Naive thymus-derived CD4-positive, alpha-beta T cell (primary cell): Measurements from ENCODE around the gene XPOT. TPM values are rescaled to one million over a fixed set of nuclear protein-coding genes. Genes with fewer than 3 reads are reported as not detected.

ENCODE experiments used
- ATAC-seq: fragments of 150-1000 bp; cut with Tn5 transposase; 2 replicates; pipeline ENCODE4 v1.10.0; 2021; ENCODE audit warnings: mild to moderate bottlenecking, moderate library complexity
- CTCF ChIA-PET: fragments of 350-600 bp; sonication (Branson Sonifier 250); formaldehyde crosslinking; loops from one replicate; lab custom pipeline; 2021; ENCODE audit warnings: antibody characterized with exemption; lab: Charles Lee
- POLR2A ChIA-PET: fragments of 350-600 bp; sonication (Branson Sonifier 250); formaldehyde crosslinking; loops from one replicate; lab custom pipeline; 2021; ENCODE audit warnings: antibody characterized with exemption, inconsistent platforms; lab: Charles Lee
- DNase-seq, 9 donors: peaks; one replicate each; pipeline versions ENCODE4 v3.0.0 to v3.0.0-alpha.2; 2020 to 2022; ENCODE audit warnings: mixed read lengths in 1 of 9
- H3K27ac ChIP-seq: one replicate; pipeline ENCODE4 v1.7.0; 2013; ENCODE audit warnings: mild to moderate bottlenecking, low read depth, low read length, moderate library complexity
- H3K27me3 ChIP-seq, 2 donors: one replicate each; pipeline ENCODE4 v1.7.0; 2013; ENCODE audit warnings: low read length in 2 of 2, mild to moderate bottlenecking in 2 of 2, moderate library complexity in 2 of 2; ENCODE audit not compliant: control insufficient read depth in 2 of 2, insufficient read depth in 2 of 2
- H3K36me3 ChIP-seq, 3 experiments: 1 replicate in 2 of 3; 2 replicates in 1 of 3; pipeline ENCODE4 v1.7.0; 2013; ENCODE audit warnings: low read length in 3 of 3, mild to moderate bottlenecking in 3 of 3, moderate library complexity in 1 of 3; ENCODE audit not compliant: insufficient read depth in 3 of 3, control insufficient read depth in 2 of 3
- H3K4me1 ChIP-seq, 2 donors: one replicate each; pipeline ENCODE4 v1.7.0; 2013; ENCODE audit warnings: low read length in 2 of 2, mild to moderate bottlenecking in 2 of 2, moderate library complexity in 1 of 2; ENCODE audit not compliant: control insufficient read depth in 2 of 2, insufficient read depth in 2 of 2
- H3K4me3 ChIP-seq: 2 replicates; pipeline ENCODE4 v1.7.0; 2013; ENCODE audit warnings: mild to moderate bottlenecking, low read length
- H3K9me3 ChIP-seq, 3 experiments: 1 replicate in 2 of 3; 2 replicates in 1 of 3; pipeline ENCODE4 v1.7.0; 2013; ENCODE audit warnings: low read length in 3 of 3; ENCODE audit not compliant: control insufficient read depth in 2 of 3
- H3K27ac Mint-ChIP-seq, 9 donors: one replicate each; pipeline ENCODE4 v1.8.0; 2020 to 2022; ENCODE audit warnings: mixed read lengths in 9 of 9, mild to moderate bottlenecking in 8 of 9, moderate library complexity in 5 of 9, inconsistent platforms in 2 of 9
- H3K27me3 Mint-ChIP-seq, 5 donors: one replicate each; pipeline ENCODE4 v1.8.0; 2021 to 2022; ENCODE audit warnings: mixed read lengths in 5 of 5, mild to moderate bottlenecking in 1 of 5
- H3K36me3 Mint-ChIP-seq, 5 donors: one replicate each; pipeline ENCODE4 v1.8.0; 2020 to 2022; ENCODE audit warnings: mixed read lengths in 5 of 5, mild to moderate bottlenecking in 3 of 5, inconsistent platforms in 1 of 5
- H3K4me1 Mint-ChIP-seq, 7 donors: one replicate each; pipeline ENCODE4 v1.8.0; 2020 to 2022; ENCODE audit warnings: mixed read lengths in 7 of 7, mild to moderate bottlenecking in 3 of 7, inconsistent platforms in 1 of 7
- H3K4me3 Mint-ChIP-seq, 10 donors: one replicate each; pipeline ENCODE4 v1.8.0; 2020 to 2022; ENCODE audit warnings: mild to moderate bottlenecking in 10 of 10, mixed read lengths in 10 of 10, moderate library complexity in 6 of 10, inconsistent platforms in 2 of 10
- H3K9me3 Mint-ChIP-seq, 11 donors: one replicate each; pipeline ENCODE4 v1.8.0; 2020 to 2022; ENCODE audit warnings: mixed read lengths in 11 of 11, mild to moderate bottlenecking in 4 of 11, inconsistent platforms in 1 of 11, moderate library complexity in 1 of 11
- intact Hi-C, 2 donors: fragments of 100-400 bp; cut with micrococcal nuclease; formaldehyde crosslinking; loops; one replicate each; pipeline ENCODE4 v1.15.1; 2023
- polyA plus RNA-seq, 2 donors: library from polyadenylated mRNA; unstranded; fragments of 300-500 nt; fragmentation: Illumina TruSeq; gene quantifications; one replicate each; pipeline ENCODE4 v1.2.3, GENCODE V29; 2021
- total RNA-seq, 6 experiments: library from RNA in 5 of 6; stranded (reverse) in 5 of 6; gene quantifications; 1 replicate in 5 of 6; 2 replicates in 1 of 6; pipeline ENCODE4 v1.2.3 and lab custom pipeline; 2021 to 2026

The XPOT gene
- total and polyA plus RNA-seq, 7 experiments from 2014 or later, result 24.8 to 118 (median 56.0) TPM

DNA sequence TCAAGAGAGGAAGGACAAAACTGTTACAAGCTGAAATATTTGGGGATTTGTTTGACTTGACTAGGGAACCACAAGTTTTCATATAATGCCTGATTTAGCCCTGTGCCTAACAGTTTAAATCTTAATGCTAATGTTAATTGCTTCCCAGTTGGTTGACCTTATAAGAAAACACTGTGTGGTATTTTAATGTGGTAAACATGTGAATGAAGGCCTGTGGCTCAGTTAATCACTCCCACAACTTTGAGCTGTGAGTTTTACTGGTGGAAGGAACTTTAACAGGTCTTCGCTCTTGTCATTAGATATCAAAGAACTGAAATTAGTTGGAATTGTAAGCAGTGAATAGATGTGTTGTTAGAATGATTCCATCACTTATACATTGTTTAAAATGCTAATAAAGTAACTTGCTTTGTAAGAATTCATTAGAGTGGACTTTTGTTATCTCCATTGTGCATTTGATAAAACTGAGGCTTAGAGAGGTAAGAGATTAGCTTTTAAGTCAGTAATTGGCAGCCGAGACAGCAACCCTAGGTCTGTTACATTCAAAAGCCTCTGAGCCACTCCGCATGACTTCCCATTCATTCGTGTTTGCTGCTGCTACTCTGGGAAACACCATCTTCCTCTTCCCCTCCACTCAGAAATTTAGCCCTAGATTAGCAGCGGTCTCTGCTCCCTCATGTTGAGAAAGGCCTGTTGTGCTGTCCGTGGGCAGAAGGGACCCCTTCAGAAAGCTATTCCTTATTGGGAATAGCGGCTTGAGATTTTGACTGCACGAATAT lies 46.7 kb downstream of the XPOT start:
- ChIA-PET POLR2A (interaction anchor here (0.6 to 1.9 kb wide), 3 partner anchors 29 to 62 kb away, joined by 3 to 6 read pairs (median 3); no protein-coding TSS in a partner anchor), CTCF (no interaction called here)
- no peak overlapping the region for H3K27ac ChIP-seq
- Mint-ChIP-seq H3K4me3 (peak overlapping the region; percentile 87 to 99 (median 91)), H3K27me3 (no peaks in the 10 kb centered on the region), H3K36me3 (peaks cover 0 to 11% (median 3%) of the 10 kb centered on the region in 5 donors), H3K4me1 (peaks cover 19 to 58% (median 45%) of the 10 kb centered on the region in 7 donors), H3K9me3 (no peaks in the 10 kb centered on the region), H3K27ac (peak overlapping the region; percentile 63 to 95 (median 91))
- no peaks in the 10 kb centered on the region for H3K27me3 ChIP-seq
- intact Hi-C loops, result loop anchor here (1.0 to 10.0 kb wide), 7 partner anchors 8 to 1846 kb away; partner anchors contain the start of gene C12orf56 (in 1 of the 2)
- no peak for ATAC-seq
- no peaks in the 10 kb centered on the region for H3K9me3 ChIP-seq
- peaks cover 18 to 22% of the 10 kb centered on the region in 2 donors for H3K4me1 ChIP-seq
- peaks cover 0 to 8% (median 0%) of the 10 kb centered on the region in 3 experiments for H3K36me3 ChIP-seq
- no peak for DNase-seq
- H3K4me3 ChIP-seq, result no peak overlapping the region

- peaks cover 0 to 8% (median 0%) of the 10 kb centered on the region in 3 experiments for H3K36me3 ChIP-seq
- H3K27me3 ChIP-seq, result no peaks in the 10 kb centered on the region
- Mint-ChIP-seq H3K27me3 (no peaks in the 10 kb centered on the region), H3K4me3 (peak within 1 kb of the TSS; percentile 90 to 99 (median 94)), H3K4me1 (peaks cover 20 to 54% (median 41%) of the 10 kb centered on the region in 7 donors), H3K36me3 (peaks cover 0 to 6% (median under 1%) of the 10 kb centered on the region in 5 donors), H3K9me3 (no peaks in the 10 kb centered on the region), H3K27ac (peak within 1 kb of the TSS; percentile 86 to 95 (median 94))
- peak within 1 kb of the TSS; percentile 61 for H3K4me3 ChIP-seq
- intact Hi-C loops, result loop anchor here (1.0 to 10.0 kb wide), 13 partner anchors 7 to 1847 kb away; partner anchors contain the start of genes GNS (in 2 of the 2), KICS2 (in 2 of the 2), XPOT (in 2 of the 2) and C12orf56 (in 1 of the 2)
- ChIA-PET CTCF (no interaction called here), POLR2A (interaction anchor here (1.9 kb wide), 1 partner anchor 30 kb away, joined by 6 read pairs; no protein-coding TSS in a partner anchor)
- peak within 1 kb of the TSS; percentile 74 for H3K27ac ChIP-seq
- peak in 8 of 9 donors; percentile 21 to 80 (median 34) for DNase-seq
- no peaks in the 10 kb centered on the region for H3K9me3 ChIP-seq
- ATAC-seq, result peak; percentile 78
- H3K4me1 ChIP-seq, result peaks cover 19 to 24% of the 10 kb centered on the region in 2 donors
Observed at GRCh38 chr12:64451687-64452558, 47.7 kb downstream of the XPOT start, which contains the start of gene TBK1. Gene TBK1, plus strand, starts transcription at chr12:64452120. Its CDS starts 3,751 bp downstream, at chr12:64455871.

- Mint-ChIP-seq H3K4me1 (peaks cover 26 to 56% (median 47%) of the 10 kb centered on the region in 7 donors), H3K27me3 (no peaks in the 10 kb centered on the region), H3K27ac (peak overlapping the region; percentile 83 to 95 (median 93)), H3K9me3 (no peaks in the 10 kb centered on the region), H3K36me3 (peaks cover 0 to 13% (median 0%) of the 10 kb centered on the region in 5 donors), H3K4me3 (peak overlapping the region; percentile 85 to 96 (median 93))
- intact Hi-C loops, result loop anchor here (1.0 to 10.0 kb wide), 9 partner anchors 48 to 1848 kb away; partner anchors contain the start of genes GNS (in 2 of the 2), KICS2 (in 2 of the 2), XPOT (in 2 of the 2) and LEMD3 (in 1 of the 2)
- H3K36me3 ChIP-seq, result peaks cover 0 to 6% (median 0%) of the 10 kb centered on the region in 3 experiments
- DNase-seq (peak in 3 of 9 donors; percentile 11 to 17 (median 12)), ATAC-seq (peak; percentile 51)
- H3K4me1 ChIP-seq, result peaks cover 15 to 30% of the 10 kb centered on the region in 2 donors
- no peaks in the 10 kb centered on the region for H3K27me3 ChIP-seq
- ChIA-PET CTCF (interaction anchor here (0.6 kb wide), 1 partner anchor 61 kb away, joined by 3 read pairs; no protein-coding TSS in a partner anchor), POLR2A (interaction anchor here (1.1 to 1.3 kb wide), 2 partner anchors 49 to 191 kb away, joined by 4 to 5 read pairs; partner anchors contain the start of gene XPOT)
- H3K9me3 ChIP-seq, result no peaks in the 10 kb centered on the region
- peak overlapping the region; percentile 74 for H3K27ac ChIP-seq
- peak overlapping the region; percentile 61 for H3K4me3 ChIP-seq
Observed at GRCh38 chr12:64452559-64453329, 48.6 kb downstream of the XPOT start.

GRCh38 chr12:64455506-64455905 lies 51.3 kb downstream of the XPOT start:
- ChIA-PET CTCF (interaction anchor here (0.6 to 0.7 kb wide), 2 partner anchors 12 to 48 kb away, joined by 3 to 6 read pairs; no protein-coding TSS in a partner anchor), POLR2A (interaction anchor here (0.6 to 1.3 kb wide), 3 partner anchors 10 to 713 kb away, joined by 3 to 4 read pairs (median 4); partner anchors contain the start of gene XPOT)
- H3K27ac ChIP-seq, result no peak overlapping the region
- no peaks in the 10 kb centered on the region for H3K9me3 ChIP-seq
- peaks cover 0 to 3% (median 0%) of the 10 kb centered on the region in 3 experiments for H3K36me3 ChIP-seq
- intact Hi-C loops, result loop anchor here in 1 of 2 donors (10.0 kb wide), 1 partner anchor 1851 kb away; no protein-coding TSS in a partner anchor
- no peaks in the 10 kb centered on the region for H3K27me3 ChIP-seq
- DNase-seq (no peak), ATAC-seq (no peak)
- Mint-ChIP-seq H3K36me3 (peaks cover 0 to 21% (median 0%) of the 10 kb centered on the region in 5 donors), H3K27me3 (no peaks in the 10 kb centered on the region), H3K4me1 (peaks cover 36 to 71% (median 61%) of the 10 kb centered on the region in 7 donors), H3K27ac (peak overlapping the region in 7 of 9 donors; percentile 13 to 94 (median 73)), H3K9me3 (no peaks in the 10 kb centered on the region), H3K4me3 (peak overlapping the region in 1 of 10 donors; percentile 11)
- H3K4me1 ChIP-seq, result peaks cover 17 to 38% of the 10 kb centered on the region in 2 donors
- H3K4me3 ChIP-seq, result no peak overlapping the region

DNA sequence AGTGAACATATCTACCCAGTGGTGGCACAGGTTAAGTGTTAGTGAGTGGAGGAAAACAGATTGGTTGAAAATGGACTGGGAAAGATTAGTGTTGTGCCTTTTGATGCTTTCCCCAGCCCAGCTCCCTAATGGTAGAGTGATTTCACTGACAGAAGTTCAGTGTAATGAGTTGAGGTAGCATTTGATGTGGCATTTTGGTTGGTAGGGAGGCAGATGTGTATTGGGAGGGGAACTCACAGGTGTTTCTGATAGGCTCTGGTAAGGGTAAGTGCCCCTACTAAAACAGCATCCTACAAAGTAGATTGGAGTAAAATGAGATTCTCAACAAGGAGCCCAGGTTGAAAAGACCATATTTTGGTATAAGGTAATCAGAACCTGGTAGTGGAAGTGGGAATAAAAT lies 51.9 kb downstream of the XPOT start:
- intact Hi-C loops, result loop anchor here in 1 of 2 donors (10.0 kb wide), 1 partner anchor 1851 kb away; no protein-coding TSS in a partner anchor
- H3K4me3 Mint-ChIP-seq, result peak overlapping the region in 4 of 10 donors; percentile 24 to 63 (median 38)

More for the DNA sequence above, 51.9 kb downstream of the XPOT start:
- POLR2A ChIA-PET, result interaction anchor here (0.8 to 1.3 kb wide), 2 partner anchors 52 to 713 kb away, joined by 3 to 4 read pairs; partner anchors contain the start of gene XPOT
- H3K4me3 ChIP-seq, result no peak overlapping the region
- no peak overlapping the region for H3K27ac ChIP-seq
- DNase-seq, result no peak
- Mint-ChIP-seq H3K9me3 (no peaks in the 10 kb centered on the region), H3K27ac (peak overlapping the region in 7 of 9 donors; percentile 13 to 94 (median 73)), H3K27me3 (no peaks in the 10 kb centered on the region), H3K36me3 (peaks cover 0 to 25% (median 0%) of the 10 kb centered on the region in 5 donors), H3K4me1 (peaks cover 31 to 65% (median 55%) of the 10 kb centered on the region in 7 donors)
- no peak for ATAC-seq
- CTCF ChIA-PET, result interaction anchor here (0.6 kb wide), 1 partner anchor 49 kb away, joined by 3 read pairs; no protein-coding TSS in a partner anchor
- peaks cover 14 to 31% of the 10 kb centered on the region in 2 donors for H3K4me1 ChIP-seq
- H3K36me3 ChIP-seq, result peaks cover 0 to 3% (median 0%) of the 10 kb centered on the region in 3 experiments
- H3K27me3 ChIP-seq, result no peaks in the 10 kb centered on the region
- H3K9me3 ChIP-seq, result no peaks in the 10 kb centered on the region
